ENCODE measurements around the gene FERMT3. TPM values are rescaled to one million over a fixed set of nuclear protein-coding genes. Genes with fewer than 3 reads are reported as not detected.

FERMT3 gene
- total RNA-seq, 2 experiments from 2014 or later = 55.8 to 61.1 TPM

- no peak for DNase-seq
Measured at GRCh38 chr11:64253043-64253442, 46.5 kb downstream of the FERMT3 start.

GRCh38 chr11:64253481-64253880, 47.0 kb downstream of the FERMT3 start:
- Mint-ChIP-seq H3K36me3 (ENCODE audit: low read depth) (peaks cover 7% of the 10 kb centered on the region), H3K27me3 (no peaks in the 10 kb centered on the region), H3K27ac (no peak overlapping the region), H3K4me1 (ENCODE audit: low read depth) (peaks cover 12% of the 10 kb centered on the region), H3K4me3 (peak overlapping the region; percentile 45), H3K9me3 (no peaks in the 10 kb centered on the region)
- ChIA-PET CTCF (interaction anchor here (0.6 kb wide), 1 partner anchor 51 kb away, joined by 3 read pairs; no protein-coding TSS in a partner anchor), POLR2A (no interaction called here)
- Histone ChIP-seq H3K27ac (ENCODE audit: low read depth in 1 of 2, low read length in 2 of 2) (no peak overlapping the region), H3K9me3 (ENCODE audit: control insufficient read depth in 1 of 2, insufficient read depth in 1 of 2, low read length in 2 of 2) (no peaks in the 10 kb centered on the region), H3K36me3 (ENCODE audit: insufficient read depth, low read length) (peaks cover 7% of the 10 kb centered on the region), H3K4me1 (ENCODE audit: insufficient read depth, low read length) (peaks cover 31% of the 10 kb centered on the region), H3K27me3 (ENCODE audit: control insufficient read depth in 1 of 2, insufficient read depth in 2 of 2, low read length in 2 of 2) (no peaks in the 10 kb centered on the region), H3K4me3 (ENCODE audit: low read length) (no peak overlapping the region)
- ATAC-seq (ENCODE audit: poor library complexity) = no peak
- DNase-seq = no peak
- no peak for TF ChIP-seq CTCF (IDR thresholded peaks at IDR 0.05)
- intact Hi-C loops (cut with DNase I, micrococcal nuclease) = loop anchor here in 1 of 2 experiments (5.0 to 10.0 kb wide), 2 partner anchors 66 to 401 kb away; partner anchors contain the start of gene STIP1

More at GRCh38 chr11:64253043-64253442, 46.5 kb downstream of the FERMT3 start:
- peaks cover 4% of the 10 kb centered on the region for H3K36me3 ChIP-seq (ENCODE audit: insufficient read depth, low read length)
- H3K9me3 ChIP-seq (ENCODE audit: control insufficient read depth in 1 of 2, insufficient read depth in 1 of 2, low read length in 2 of 2) = no peaks in the 10 kb centered on the region
- Mint-ChIP-seq H3K27me3 (no peaks in the 10 kb centered on the region), H3K27ac (no peak overlapping the region), H3K4me1 (ENCODE audit: low read depth) (peaks cover 15% of the 10 kb centered on the region), H3K4me3 (peak overlapping the region; percentile 45), H3K36me3 (ENCODE audit: low read depth) (peaks cover 6% of the 10 kb centered on the region), H3K9me3 (no peaks in the 10 kb centered on the region)
- no peak overlapping the region for H3K4me3 ChIP-seq (ENCODE audit: low read length)
- intact Hi-C loops (cut with DNase I, micrococcal nuclease) = loop anchor here in 1 of 2 experiments (5.0 to 10.0 kb wide), 2 partner anchors 66 to 402 kb away; partner anchors contain the start of gene STIP1
- no peak for TF ChIP-seq CTCF (IDR thresholded peaks at IDR 0.05)
- H3K27ac ChIP-seq (ENCODE audit: low read depth in 1 of 2, low read length in 2 of 2) = no peak overlapping the region
- ChIA-PET POLR2A (no interaction called here), CTCF (interaction anchor here (4.7 kb wide), 1 partner anchor 48 kb away, joined by 56 read pairs; the partner anchor contains the start of gene FERMT3)
- ATAC-seq (ENCODE audit: poor library complexity) = no peak
- H3K4me1 ChIP-seq (ENCODE audit: insufficient read depth, low read length) = peaks cover 31% of the 10 kb centered on the region
- H3K27me3 ChIP-seq (ENCODE audit: control insufficient read depth in 1 of 2, insufficient read depth in 2 of 2, low read length in 2 of 2) = no peaks in the 10 kb centered on the region

- H3K9me3 Mint-ChIP-seq = no peaks in the 10 kb centered on the region
- intact Hi-C loops (cut with DNase I, micrococcal nuclease) = loop anchor here in 1 of 2 experiments (5.0 to 10.0 kb wide), 2 partner anchors 67 to 400 kb away; partner anchors contain the start of gene STIP1
- H3K27ac Mint-ChIP-seq = no peak overlapping the region
Measured at GRCh38 chr11:64254326-64254725, 47.8 kb downstream of the FERMT3 start.

More at GRCh38 chr11:64254326-64254725, 47.8 kb downstream of the FERMT3 start:
- Mint-ChIP-seq H3K27me3 (no peaks in the 10 kb centered on the region), H3K4me3 (no peak overlapping the region), H3K36me3 (ENCODE audit: low read depth) (peaks cover 8% of the 10 kb centered on the region), H3K4me1 (ENCODE audit: low read depth) (peaks cover 12% of the 10 kb centered on the region)
- CTCF ChIA-PET = interaction anchor here (0.6 to 0.9 kb wide), 2 partner anchors 17 to 50 kb away, joined by 3 read pairs; no protein-coding TSS in a partner anchor
- DNase-seq (no peak), ATAC-seq (ENCODE audit: poor library complexity) (no peak)
- Histone ChIP-seq H3K9me3 (ENCODE audit: control insufficient read depth in 1 of 2, insufficient read depth in 1 of 2, low read length in 2 of 2) (no peaks in the 10 kb centered on the region), H3K4me1 (ENCODE audit: insufficient read depth, low read length) (peaks cover 33% of the 10 kb centered on the region), H3K36me3 (ENCODE audit: insufficient read depth, low read length) (peaks cover 16% of the 10 kb centered on the region), H3K27me3 (ENCODE audit: control insufficient read depth in 1 of 2, insufficient read depth in 2 of 2, low read length in 2 of 2) (no peaks in the 10 kb centered on the region), H3K27ac (ENCODE audit: low read depth in 1 of 2, low read length in 2 of 2) (no peak overlapping the region), H3K4me3 (ENCODE audit: low read length) (no peak overlapping the region)
- TF ChIP-seq CTCF (IDR thresholded peaks at IDR 0.05) = no peak
- POLR2A ChIA-PET = no interaction called here

All from CD4-positive, alpha-beta T cell (primary cell).